Vagina (tissue), 2 donors: Measurements from ENCODE around the gene SNX32.

Experiments
- POLR2A ChIP-seq, 2 donors: fragments of 450-650 bp; IDR thresholded peaks; one replicate each; pipeline ENCODE4 v1.6.1; 2017; ENCODE audit warnings: antibody characterized with exemption in 2 of 2, mild to moderate bottlenecking in 2 of 2, moderate library complexity in 2 of 2
- POLR2AphosphoS5 ChIP-seq, 2 donors: sonication (generic); formaldehyde crosslinking; IDR thresholded peaks; one replicate each; pipeline ENCODE4 v1.9.0; 2017; ENCODE audit warnings: antibody characterized with exemption in 2 of 2, mild to moderate bottlenecking in 2 of 2, low read depth in 1 of 2; ENCODE audit not compliant: insufficient read depth in 1 of 2

DNA sequence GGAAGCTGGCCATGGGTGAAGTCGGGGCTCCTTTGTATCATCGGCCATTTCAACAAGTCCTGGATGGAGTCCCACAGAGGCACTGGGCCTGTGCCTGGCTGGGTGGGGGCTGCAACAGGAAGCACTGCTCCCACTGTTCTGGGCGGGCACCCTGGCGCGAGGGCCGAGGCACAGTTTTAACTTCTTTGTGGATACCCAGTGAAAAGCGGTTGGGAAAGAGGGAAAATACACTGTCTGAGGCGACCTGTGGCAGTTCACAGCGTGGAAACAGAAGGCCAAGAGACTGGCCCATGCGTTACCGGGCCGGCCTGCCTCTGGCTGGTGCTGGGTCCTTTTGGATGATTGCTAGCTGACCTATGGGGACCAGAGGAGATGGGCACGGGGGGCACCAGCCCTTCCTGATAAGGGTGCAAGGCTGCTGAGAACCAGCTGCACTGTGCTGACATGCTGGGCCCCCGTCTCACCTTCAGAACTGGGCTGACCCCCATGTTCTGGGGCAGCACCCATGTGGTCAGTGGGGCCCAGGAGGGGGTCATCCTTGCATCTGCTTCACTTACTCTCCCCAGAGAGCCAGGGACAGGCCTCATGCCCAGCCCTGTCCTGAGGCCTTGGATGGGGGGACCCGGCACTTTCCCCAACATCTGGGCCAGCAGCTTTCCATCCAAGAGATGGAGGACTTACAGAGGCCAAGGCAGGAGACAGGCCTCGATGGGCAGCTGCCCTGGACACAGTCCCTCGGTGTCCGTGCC is 42.7 kb upstream of the SNX32 start:
- TF ChIP-seq POLR2AphosphoS5 (IDR thresholded peaks at IDR 0.05; ENCODE audit: insufficient read depth in 1 of 2, low read depth in 1 of 2): no peak
- TF ChIP-seq POLR2A (IDR thresholded peaks at IDR 0.05): no peak
